Ovary (tissue), 3 donors: Measurements from ENCODE around the gene XPO6.

Experiments
- CTCF ChIP-seq, 3 donors: fragments of 450-650 bp in 2 of 3; fragments of 200-600 bp in 1 of 3; IDR thresholded peaks; one replicate each; pipeline versions ENCODE4 v1.5.1 to v1.8.0; 2016 to 2022; ENCODE audit warnings: antibody characterized with exemption in 3 of 3, mild to moderate bottlenecking in 1 of 3
- EP300 ChIP-seq: sonication (generic); formaldehyde crosslinking; IDR thresholded peaks from one replicate; pipeline ENCODE4 v1.6.1; 2017; ENCODE audit warnings: antibody characterized with exemption
- POLR2A ChIP-seq: fragments of 450-650 bp; IDR thresholded peaks from one replicate; pipeline ENCODE4 v1.6.1; 2017; ENCODE audit warnings: antibody characterized with exemption, mild to moderate bottlenecking, moderate library complexity
- donor health status: DM: no; HTN: no; CAD: no.

GRCh38 chr16:28207399-28207798 is 4.4 kb downstream of the XPO6 start:
- TF ChIP-seq POLR2A (no peak), CTCF (IDR thresholded peaks at IDR 0.05) (no peak), EP300 (no peak)
